WTC11 (cell line): ENCODE measurements around the gene SAP25.

Source experiments
- NFYB ChIP-seq: sonication (generic); formaldehyde crosslinking; conservative IDR thresholded peaks from 2 replicates; pipeline ENCODE4 v1.8.0; 2022; ENCODE audit warnings: low read depth, missing genetic modification reagents
- NR2C2 ChIP-seq: sonication (generic); formaldehyde crosslinking; IDR thresholded peaks from 2 replicates; pipeline ENCODE4 v1.8.0; 2022; ENCODE audit warnings: mild to moderate bottlenecking, missing genetic modification reagents

- TF ChIP-seq NFYB (CRISPR knock-in tag) (peak; percentile 96), NR2C2 (no peak)
Observed at GRCh38 chr7:100586266-100587025, 12.7 kb upstream of the SAP25 start, which contains the start of gene FBXO24.
